Measurements from ENCODE around the gene CTR9. TPM values are rescaled to one million over a fixed set of nuclear protein-coding genes. Genes with fewer than 3 reads are reported as not detected.

The CTR9 gene
- total and polyA plus RNA-seq, 9 of the 15 experiments (the other 6 are each of a cell fraction or from before 2014, with no cell fraction given): 25.4 to 79.3 (median 47.3) TPM

DNA sequence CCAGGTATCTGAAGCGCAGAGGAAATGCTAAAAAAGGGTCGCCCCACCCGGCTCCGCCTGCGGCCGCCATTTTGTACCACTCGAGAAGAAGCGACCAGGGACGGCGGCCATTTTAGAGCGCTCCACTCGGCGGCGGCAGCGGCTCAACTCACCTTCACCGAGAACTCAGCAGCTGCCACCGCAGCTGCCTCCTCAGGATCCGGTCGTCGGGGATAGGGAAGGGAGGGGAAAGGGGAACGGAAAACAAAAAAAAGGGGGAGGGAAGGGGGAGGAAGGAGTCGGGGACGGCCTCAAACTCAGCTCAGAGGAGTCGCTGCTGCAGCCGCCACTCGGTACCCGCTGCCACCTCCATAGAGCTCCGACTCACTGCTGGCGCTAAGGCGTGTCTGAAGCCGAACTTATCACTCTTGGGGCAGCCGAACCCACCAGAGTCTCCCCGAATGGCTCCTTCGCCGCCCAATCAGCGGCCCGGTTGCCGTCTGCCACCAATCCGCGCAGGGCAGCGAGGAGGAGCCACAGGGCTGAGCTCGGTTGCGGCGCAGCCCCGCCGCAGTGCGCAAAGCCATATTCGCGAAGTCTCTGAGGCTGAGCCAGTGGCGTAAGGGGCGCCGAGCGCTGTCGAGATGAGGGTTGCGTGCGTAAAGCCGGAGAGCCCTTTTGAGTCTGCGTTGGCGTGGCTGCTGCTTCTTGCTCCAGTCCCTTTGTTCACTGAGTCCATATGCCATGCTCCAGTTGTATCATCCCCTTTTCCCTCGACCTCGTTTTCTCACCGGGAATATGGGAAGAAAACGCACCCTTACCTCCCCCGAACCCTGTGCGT lies 57.7 kb downstream of the CTR9 start, which contains the start of gene EIF4G2 (continued):
- TF ChIP-seq, protein P1, sequence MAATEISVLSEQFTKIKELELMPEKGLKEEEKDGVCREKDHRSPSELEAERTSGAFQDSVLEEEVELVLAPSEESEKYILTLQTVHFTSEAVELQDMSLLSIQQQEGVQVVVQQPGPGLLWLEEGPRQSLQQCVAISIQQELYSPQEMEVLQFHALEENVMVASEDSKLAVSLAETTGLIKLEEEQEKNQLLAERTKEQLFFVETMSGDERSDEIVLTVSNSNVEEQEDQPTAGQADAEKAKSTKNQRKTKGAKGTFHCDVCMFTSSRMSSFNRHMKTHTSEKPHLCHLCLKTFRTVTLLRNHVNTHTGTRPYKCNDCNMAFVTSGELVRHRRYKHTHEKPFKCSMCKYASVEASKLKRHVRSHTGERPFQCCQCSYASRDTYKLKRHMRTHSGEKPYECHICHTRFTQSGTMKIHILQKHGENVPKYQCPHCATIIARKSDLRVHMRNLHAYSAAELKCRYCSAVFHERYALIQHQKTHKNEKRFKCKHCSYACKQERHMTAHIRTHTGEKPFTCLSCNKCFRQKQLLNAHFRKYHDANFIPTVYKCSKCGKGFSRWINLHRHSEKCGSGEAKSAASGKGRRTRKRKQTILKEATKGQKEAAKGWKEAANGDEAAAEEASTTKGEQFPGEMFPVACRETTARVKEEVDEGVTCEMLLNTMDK (IDR thresholded peaks at IDR 0.05; ENCODE audit: borderline replicate concordance, insufficient read depth, low read depth, low read length, poor library complexity, severe bottlenecking): no peak
- TF ChIP-seq ZNF253 (CRISPR knock-in tag; conservative IDR thresholded peaks at IDR 0.05) (no peak), KAT7 (CRISPR knock-in tag; IDR thresholded peaks at IDR 0.05; ENCODE audit: borderline replicate concordance) (0 out of 2 replicates have a peak, but pooled peaks have one; percentile 55), HDAC1 (IDR thresholded peaks at IDR 0.05) (peak in 1 of 2 experiments; percentile 81; a peak in 2 of 4 replicates), ZNF12 (CRISPR knock-in tag; IDR thresholded peaks at IDR 0.05) (no peak), PML (IDR thresholded peaks at IDR 0.05; ENCODE audit: low read length) (peak; percentile 96), RAD51 (IDR thresholded peaks at IDR 0.05; ENCODE audit: borderline replicate concordance, low read depth) (peak; percentile 13; the same call in 1 of the 2 replicates), HDAC3 (IDR thresholded peaks at IDR 0.05; ENCODE audit: borderline replicate concordance, partially characterized antibody) (peak; percentile 100), BCOR (IDR thresholded peaks at IDR 0.05) (peak; percentile 68), ZNF780A (CRISPR knock-in tag; IDR thresholded peaks at IDR 0.05) (no peak), CCAR2 (IDR thresholded peaks at IDR 0.05; ENCODE audit: low read depth, low read length) (no peak), ATF1 (CRISPR knock-in tag; IDR thresholded peaks at IDR 0.05) (no peak), ATF1 (tag; IDR thresholded peaks at IDR 0.05) (peak; percentile 36; the same call in 1 of the 2 replicates), RBM39 (optimal IDR thresholded peaks at IDR 0.05; ENCODE audit: low read depth, low read length) (peak; percentile 94), ELF1 (tag; IDR thresholded peaks at IDR 0.05) (no peak), ZNF239 (CRISPR knock-in tag; IDR thresholded peaks at IDR 0.05) (no peak)
- TF ChIP-seq, protein P2, sequence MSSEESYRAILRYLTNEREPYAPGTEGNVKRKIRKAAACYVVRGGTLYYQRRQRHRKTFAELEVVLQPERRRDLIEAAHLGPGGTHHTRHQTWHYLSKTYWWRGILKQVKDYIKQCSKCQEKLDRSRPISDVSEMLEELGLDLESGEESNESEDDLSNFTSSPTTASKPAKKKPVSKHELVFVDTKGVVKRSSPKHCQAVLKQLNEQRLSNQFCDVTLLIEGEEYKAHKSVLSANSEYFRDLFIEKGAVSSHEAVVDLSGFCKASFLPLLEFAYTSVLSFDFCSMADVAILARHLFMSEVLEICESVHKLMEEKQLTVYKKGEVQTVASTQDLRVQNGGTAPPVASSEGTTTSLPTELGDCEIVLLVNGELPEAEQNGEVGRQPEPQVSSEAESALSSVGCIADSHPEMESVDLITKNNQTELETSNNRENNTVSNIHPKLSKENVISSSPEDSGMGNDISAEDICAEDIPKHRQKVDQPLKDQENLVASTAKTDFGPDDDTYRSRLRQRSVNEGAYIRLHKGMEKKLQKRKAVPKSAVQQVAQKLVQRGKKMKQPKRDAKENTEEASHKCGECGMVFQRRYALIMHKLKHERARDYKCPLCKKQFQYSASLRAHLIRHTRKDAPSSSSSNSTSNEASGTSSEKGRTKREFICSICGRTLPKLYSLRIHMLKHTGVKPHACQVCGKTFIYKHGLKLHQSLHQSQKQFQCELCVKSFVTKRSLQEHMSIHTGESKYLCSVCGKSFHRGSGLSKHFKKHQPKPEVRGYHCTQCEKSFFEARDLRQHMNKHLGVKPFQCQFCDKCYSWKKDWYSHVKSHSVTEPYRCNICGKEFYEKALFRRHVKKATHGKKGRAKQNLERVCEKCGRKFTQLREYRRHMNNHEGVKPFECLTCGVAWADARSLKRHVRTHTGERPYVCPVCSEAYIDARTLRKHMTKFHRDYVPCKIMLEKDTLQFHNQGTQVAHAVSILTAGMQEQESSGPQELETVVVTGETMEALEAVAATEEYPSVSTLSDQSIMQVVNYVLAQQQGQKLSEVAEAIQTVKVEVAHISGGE (CRISPR knock-in tag; IDR thresholded peaks at IDR 0.05): peak in 1 of 3 experiments; percentile 58; a peak in 2 of 6 replicates
- TF ChIP-seq, protein P3, sequence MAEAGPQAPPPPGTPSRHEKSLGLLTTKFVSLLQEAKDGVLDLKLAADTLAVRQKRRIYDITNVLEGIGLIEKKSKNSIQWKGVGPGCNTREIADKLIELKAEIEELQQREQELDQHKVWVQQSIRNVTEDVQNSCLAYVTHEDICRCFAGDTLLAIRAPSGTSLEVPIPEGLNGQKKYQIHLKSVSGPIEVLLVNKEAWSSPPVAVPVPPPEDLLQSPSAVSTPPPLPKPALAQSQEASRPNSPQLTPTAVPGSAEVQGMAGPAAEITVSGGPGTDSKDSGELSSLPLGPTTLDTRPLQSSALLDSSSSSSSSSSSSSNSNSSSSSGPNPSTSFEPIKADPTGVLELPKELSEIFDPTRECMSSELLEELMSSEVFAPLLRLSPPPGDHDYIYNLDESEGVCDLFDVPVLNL (CRISPR knock-in tag; IDR thresholded peaks at IDR 0.05; ENCODE audit: low read depth): no peak
- TF ChIP-seq, protein P4, sequence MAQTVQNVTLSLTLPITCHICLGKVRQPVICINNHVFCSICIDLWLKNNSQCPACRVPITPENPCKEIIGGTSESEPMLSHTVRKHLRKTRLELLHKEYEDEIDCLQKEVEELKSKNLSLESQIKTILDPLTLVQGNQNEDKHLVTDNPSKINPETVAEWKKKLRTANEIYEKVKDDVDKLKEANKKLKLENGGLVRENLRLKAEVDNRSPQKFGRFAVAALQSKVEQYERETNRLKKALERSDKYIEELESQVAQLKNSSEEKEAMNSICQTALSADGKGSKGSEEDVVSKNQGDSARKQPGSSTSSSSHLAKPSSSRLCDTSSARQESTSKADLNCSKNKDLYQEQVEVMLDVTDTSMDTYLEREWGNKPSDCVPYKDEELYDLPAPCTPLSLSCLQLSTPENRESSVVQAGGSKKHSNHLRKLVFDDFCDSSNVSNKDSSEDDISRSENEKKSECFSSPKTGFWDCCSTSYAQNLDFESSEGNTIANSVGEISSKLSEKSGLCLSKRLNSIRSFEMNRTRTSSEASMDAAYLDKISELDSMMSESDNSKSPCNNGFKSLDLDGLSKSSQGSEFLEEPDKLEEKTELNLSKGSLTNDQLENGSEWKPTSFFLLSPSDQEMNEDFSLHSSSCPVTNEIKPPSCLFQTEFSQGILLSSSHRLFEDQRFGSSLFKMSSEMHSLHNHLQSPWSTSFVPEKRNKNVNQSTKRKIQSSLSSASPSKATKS (CRISPR knock-in tag; IDR thresholded peaks at IDR 0.05): no peak
